PC-9 (cell line): ENCODE data around the gene TTLL5. TPM values are rescaled to one million over a fixed set of nuclear protein-coding genes. Genes with fewer than 3 reads are reported as not detected.

ENCODE experiments used
- BruUV-seq: library from RNA; stranded (reverse); fragments of 400-500 nt; replicated peaks from 2 replicates; lab custom pipeline; 2021; lab: Mats Ljungman, UMichigan
- CTCF ChIA-PET: fragments of 300-600 bp; sonication (Branson Sonifier 250); formaldehyde crosslinking; loops from one replicate; lab custom pipeline; 2022; ENCODE audit warnings: antibody characterized with exemption; lab: Charles Lee
- POLR2A ChIA-PET: fragments of 300-600 bp; sonication (Branson Sonifier 250); formaldehyde crosslinking; loops from one replicate; lab custom pipeline; 2022; ENCODE audit warnings: antibody characterized with exemption; ENCODE audit not compliant: unreplicated experiment; lab: Charles Lee
- DNase-seq, 2 experiments: peaks; one replicate each; pipeline versions ENCODE4 v3.0.0 to v3.0.0-alpha.2; 2015 to 2022; ENCODE audit warnings: mixed read lengths in 1 of 2
- H2AFZ ChIP-seq: fragments of 200-600 bp; sonication (generic); 2 replicates; pipeline ENCODE4 v1.8.1; 2017; ENCODE audit warnings: antibody characterized with exemption
- H3F3A ChIP-seq: fragments of 200-600 bp; sonication (generic); 2 replicates; pipeline ENCODE4 v1.8.1; 2017; ENCODE audit warnings: antibody characterized with exemption, mild to moderate bottlenecking, low read depth; ENCODE audit not compliant: insufficient read depth
- H3K27ac ChIP-seq: fragments of 200-600 bp; sonication (generic); 2 replicates; pipeline ENCODE4 v1.6.1; 2016; ENCODE audit warnings: mixed run types
- H3K27me3 ChIP-seq: fragments of 200-600 bp; sonication (generic); 2 replicates; pipeline ENCODE4 v1.6.1; 2016; ENCODE audit warnings: low read depth, mixed run types; ENCODE audit not compliant: insufficient read depth
- H3K36me3 ChIP-seq: fragments of 200-600 bp; sonication (generic); 2 replicates; pipeline ENCODE4 v1.6.1; 2016; ENCODE audit warnings: low read depth, mixed run types
- H3K4me1 ChIP-seq: fragments of 200-600 bp; sonication (generic); replicated peaks from 2 replicates; pipeline ENCODE4 v1.6.1; 2016; ENCODE audit warnings: mixed run types; ENCODE audit not compliant: insufficient read depth
- H3K4me2 ChIP-seq: fragments of 200-600 bp; sonication (generic); 2 replicates; pipeline ENCODE4 v1.6.1; 2017; ENCODE audit warnings: mixed run types
- H3K4me3 ChIP-seq: fragments of 200-600 bp; sonication (generic); 2 replicates; pipeline ENCODE4 v1.6.1; 2016; ENCODE audit warnings: mixed run types
- H3K79me2 ChIP-seq: fragments of 200-600 bp; sonication (generic); 2 replicates; pipeline ENCODE4 v1.6.1; 2017; ENCODE audit warnings: low read depth, mixed run types
- H3K9me2 ChIP-seq: fragments of 200-600 bp; sonication (generic); 2 replicates; pipeline ENCODE4 v1.8.1; 2017; ENCODE audit warnings: mild to moderate bottlenecking; ENCODE audit not compliant: insufficient read depth
- H3K9me3 ChIP-seq: fragments of 200-600 bp; sonication (generic); 2 replicates; pipeline ENCODE4 v1.8.1; 2016; ENCODE audit warnings: low read depth; ENCODE audit not compliant: insufficient read depth
- H4K20me1 ChIP-seq: fragments of 200-600 bp; sonication (generic); 2 replicates; pipeline ENCODE4 v1.8.1; 2017; ENCODE audit not compliant: insufficient read depth
- CTCF ChIP-seq: fragments of 200-600 bp; sonication (generic); conservative IDR thresholded peaks from 2 replicates; pipeline ENCODE4 v1.6.1; 2017; ENCODE audit warnings: mixed run types, antibody characterized with exemption, mild to moderate bottlenecking, moderate library complexity
- EZH2 ChIP-seq: fragments of 200-600 bp; sonication (generic); IDR thresholded peaks from 2 replicates; pipeline ENCODE4 v1.8.0; 2017; ENCODE audit warnings: antibody characterized with exemption, low read depth
- intact Hi-C: fragments of 100-400 bp; cut with micrococcal nuclease; formaldehyde crosslinking; loops from one replicate; pipeline ENCODE4 v1.10.0; 2022; ENCODE audit not compliant: unreplicated experiment
- total RNA-seq: library from RNA; stranded (reverse); gene quantifications from 2 replicates; pipeline ENCODE4 v1.2.3, GENCODE V29; 2021

TTLL5 gene
- total RNA-seq, 1 experiment from 2014 or later, result 75.3 TPM

- POLR2A ChIA-PET, result no interaction called here
- DNase-seq, result no peak
- H3K9me3 ChIP-seq, result no peaks in the 10 kb centered on the region
- peak overlapping the region; percentile 97 for H3K4me2 ChIP-seq
- peaks cover 8% of the 10 kb centered on the region; the same call in 1 of the 2 replicates for H3F3A ChIP-seq
- H4K20me1 ChIP-seq, result 0 out of 2 replicates have a peak, but pooled peaks cover 2% of the 10 kb centered on the region
- CTCF ChIA-PET, result interaction anchor here (0.5 to 2.3 kb wide), 6 partner anchors 27 to 322 kb away, joined by 4 to 17 read pairs (median 6); partner anchors contain the start of gene FLVCR2
- peak overlapping the region; percentile 99 for H2AFZ ChIP-seq
- no peaks in the 10 kb centered on the region for H3K9me2 ChIP-seq
- intact Hi-C loops, result loop anchor here (5.0 kb wide), 3 partner anchors 321 to 1044 kb away; partner anchors contain the start of genes NEK9 and TGFB3
- H3K4me1 ChIP-seq, result peaks cover 9% of the 10 kb centered on the region; the same call in 1 of the 2 replicates
- H3K79me2 ChIP-seq, result peaks cover 51% of the 10 kb centered on the region
- TF ChIP-seq CTCF (no peak), EZH2 (no peak)
- H3K27me3 ChIP-seq, result no peaks in the 10 kb centered on the region
- 0 out of 2 replicates have a peak, but pooled peaks cover 5% of the 10 kb centered on the region for H3K36me3 ChIP-seq
- peak overlapping the region; percentile 64 for H3K27ac ChIP-seq
- peak overlapping the region; percentile 99 for H3K4me3 ChIP-seq
- BruUV-seq, result no TSS peak
Observed at GRCh38 chr14:75661499-75661814, 411 bp downstream of the TTLL5 start.

GRCh38 chr14:75662966-75663365 lies 1.9 kb downstream of the TTLL5 start:
- H3K9me3 ChIP-seq, result no peaks in the 10 kb centered on the region
- H4K20me1 ChIP-seq, result peaks cover 5% of the 10 kb centered on the region; the same call in 1 of the 2 replicates
- no peaks in the 10 kb centered on the region for H3K27me3 ChIP-seq
- DNase-seq, result no peak
- no TSS peak for BruUV-seq
- TF ChIP-seq CTCF (no peak), EZH2 (no peak)
- 0 out of 2 replicates have a peak, but pooled peaks cover 5% of the 10 kb centered on the region for H3K36me3 ChIP-seq
- peak overlapping the region; percentile 99; the same call in 1 of the 2 replicates for H3K4me3 ChIP-seq
- ChIA-PET CTCF (interaction anchor here (0.6 kb wide), 1 partner anchor 46 kb away, joined by 3 read pairs; no protein-coding TSS in a partner anchor), POLR2A (interaction anchor here (0.6 kb wide), 1 partner anchor 132 kb away, joined by 5 read pairs; no protein-coding TSS in a partner anchor)
- H3F3A ChIP-seq, result peaks cover 10% of the 10 kb centered on the region; the same call in 1 of the 2 replicates
- intact Hi-C loops, result loop anchor here (5.0 kb wide), 3 partner anchors 319 to 1046 kb away; partner anchors contain the start of genes NEK9 and TGFB3
- H2AFZ ChIP-seq, result no peak overlapping the region
- peaks cover 9% of the 10 kb centered on the region; the same call in 1 of the 2 replicates for H3K4me1 ChIP-seq
- peak overlapping the region; percentile 97; the same call in 1 of the 2 replicates for H3K4me2 ChIP-seq
- H3K79me2 ChIP-seq, result peaks cover 48% of the 10 kb centered on the region
- H3K27ac ChIP-seq, result no peak overlapping the region
- no peaks in the 10 kb centered on the region for H3K9me2 ChIP-seq

- Histone ChIP-seq H2AFZ (no peak overlapping the region), H3K27ac (no peak overlapping the region), H3K4me3 (no peak overlapping the region), H3K9me3 (no peaks in the 10 kb centered on the region), H4K20me1 (peaks cover 9% of the 10 kb centered on the region; the same call in 1 of the 2 replicates), H3K79me2 (peaks cover 16% of the 10 kb centered on the region), H3K36me3 (0 out of 2 replicates have a peak, but pooled peaks cover 12% of the 10 kb centered on the region), H3K27me3 (no peaks in the 10 kb centered on the region), H3K4me1 (no peaks in the 10 kb centered on the region; the same call in 1 of the 2 replicates), H3F3A (peaks cover 5% of the 10 kb centered on the region; the same call in 1 of the 2 replicates), H3K4me2 (no peak overlapping the region), H3K9me2 (no peaks in the 10 kb centered on the region)
- no peak for DNase-seq
- TF ChIP-seq EZH2 (no peak), CTCF (no peak)
- intact Hi-C loops, result no loop called here
- no TSS peak for BruUV-seq
- POLR2A ChIA-PET, result no interaction called here
- CTCF ChIA-PET, result no interaction called here
Observed at GRCh38 chr14:75667099-75667765, 6.2 kb downstream of the TTLL5 start.
